Activated B cell treated with CpG ODN at 0.5 μM for 24 hours (primary cell): Measurements from ENCODE around the gene EML5. TPM values are rescaled to one million over a fixed set of nuclear protein-coding genes. Genes with fewer than 3 reads are reported as not detected.
A peak's percentile ranks its signal among the peaks of the same experiment; 100 is the strongest.

Experiments used
- ATAC-seq: fragments of 200-7000 bp; cut with Tn5 transposase; one replicate; pipeline ENCODE4 v1.10.0; 2021; ENCODE audit warnings: low read depth, mild to moderate bottlenecking, moderate library complexity
- CTCF ChIA-PET: fragments of 350-600 bp; sonication (Branson Sonifier 250); formaldehyde crosslinking; loops from one replicate; lab custom pipeline; 2021; ENCODE audit warnings: antibody characterized with exemption; lab: Charles Lee
- POLR2A ChIA-PET: fragments of 350-600 bp; sonication (Branson Sonifier 250); formaldehyde crosslinking; loops from one replicate; lab custom pipeline; 2021; ENCODE audit warnings: antibody characterized with exemption; lab: Charles Lee
- DNase-seq: peaks from one replicate; pipeline ENCODE4 v3.0.0; 2022
- H3K27ac Mint-ChIP-seq: one replicate; pipeline ENCODE4 v1.8.0; 2020; ENCODE audit warnings: mixed read lengths
- H3K27me3 Mint-ChIP-seq: one replicate; pipeline ENCODE4 v1.8.0; 2021; ENCODE audit warnings: mixed read lengths
- H3K36me3 Mint-ChIP-seq: one replicate; pipeline ENCODE4 v1.8.0; 2021; ENCODE audit warnings: low read depth, mixed read lengths
- H3K4me1 Mint-ChIP-seq: one replicate; pipeline ENCODE4 v1.8.0; 2021; ENCODE audit warnings: mixed read lengths
- H3K4me3 Mint-ChIP-seq: one replicate; pipeline ENCODE4 v1.8.0; 2020; ENCODE audit warnings: mild to moderate bottlenecking, mixed read lengths
- H3K9me3 Mint-ChIP-seq: one replicate; pipeline ENCODE4 v1.8.0; 2020; ENCODE audit warnings: mixed read lengths
- intact Hi-C: fragments of 100-400 bp; cut with micrococcal nuclease; formaldehyde crosslinking; loops from one replicate; pipeline ENCODE4 v1.15.1; 2024
- total RNA-seq: library from RNA; stranded (reverse); gene quantifications from 2 replicates; pipeline ENCODE4 v1.2.3, GENCODE V29; 2022
- TF ChIP-seq, protein P1 (sequence below): fragments of 200-600 bp; IDR thresholded peaks from one replicate; pipeline ENCODE4 v1.8.0; 2022; ENCODE audit warnings: antibody characterized with exemption, mild to moderate bottlenecking

Gene EML5
- total RNA-seq, 1 donor from 2014 or later, result 5.0 TPM

DNA sequence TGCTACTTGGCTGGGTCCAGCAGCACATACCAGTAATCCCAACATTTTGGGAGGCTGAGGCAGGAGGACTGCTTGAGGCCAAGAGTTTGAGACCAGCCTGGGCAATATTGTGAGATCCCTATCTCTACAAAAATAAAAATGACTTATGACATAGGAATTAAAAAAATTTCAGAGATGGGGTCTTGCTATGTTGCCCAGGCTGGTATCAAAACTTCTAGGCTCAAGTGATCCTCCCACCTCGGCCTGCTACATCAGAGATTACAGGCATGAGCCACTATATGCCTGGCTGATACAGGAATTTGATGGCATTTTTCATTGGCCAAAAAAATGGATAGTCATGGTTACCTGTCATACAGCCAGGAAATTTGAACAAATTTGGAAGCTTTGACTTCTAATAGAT, 175.3 kb downstream of the EML5 start:
- ChIA-PET CTCF (no interaction called here), POLR2A (no interaction called here)
- Mint-ChIP-seq H3K9me3 (no peaks in the 10 kb centered on the region), H3K4me1 (peaks cover 14% of the 10 kb centered on the region), H3K27ac (no peak overlapping the region), H3K4me3 (no peak overlapping the region), H3K27me3 (no peaks in the 10 kb centered on the region), H3K36me3 (peaks cover 40% of the 10 kb centered on the region)
- ATAC-seq, result no peak
- DNase-seq, result no peak
- intact Hi-C loops, result no loop called here
- TF ChIP-seq, protein P1, sequence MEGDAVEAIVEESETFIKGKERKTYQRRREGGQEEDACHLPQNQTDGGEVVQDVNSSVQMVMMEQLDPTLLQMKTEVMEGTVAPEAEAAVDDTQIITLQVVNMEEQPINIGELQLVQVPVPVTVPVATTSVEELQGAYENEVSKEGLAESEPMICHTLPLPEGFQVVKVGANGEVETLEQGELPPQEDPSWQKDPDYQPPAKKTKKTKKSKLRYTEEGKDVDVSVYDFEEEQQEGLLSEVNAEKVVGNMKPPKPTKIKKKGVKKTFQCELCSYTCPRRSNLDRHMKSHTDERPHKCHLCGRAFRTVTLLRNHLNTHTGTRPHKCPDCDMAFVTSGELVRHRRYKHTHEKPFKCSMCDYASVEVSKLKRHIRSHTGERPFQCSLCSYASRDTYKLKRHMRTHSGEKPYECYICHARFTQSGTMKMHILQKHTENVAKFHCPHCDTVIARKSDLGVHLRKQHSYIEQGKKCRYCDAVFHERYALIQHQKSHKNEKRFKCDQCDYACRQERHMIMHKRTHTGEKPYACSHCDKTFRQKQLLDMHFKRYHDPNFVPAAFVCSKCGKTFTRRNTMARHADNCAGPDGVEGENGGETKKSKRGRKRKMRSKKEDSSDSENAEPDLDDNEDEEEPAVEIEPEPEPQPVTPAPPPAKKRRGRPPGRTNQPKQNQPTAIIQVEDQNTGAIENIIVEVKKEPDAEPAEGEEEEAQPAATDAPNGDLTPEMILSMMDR, result no peak

DNA sequence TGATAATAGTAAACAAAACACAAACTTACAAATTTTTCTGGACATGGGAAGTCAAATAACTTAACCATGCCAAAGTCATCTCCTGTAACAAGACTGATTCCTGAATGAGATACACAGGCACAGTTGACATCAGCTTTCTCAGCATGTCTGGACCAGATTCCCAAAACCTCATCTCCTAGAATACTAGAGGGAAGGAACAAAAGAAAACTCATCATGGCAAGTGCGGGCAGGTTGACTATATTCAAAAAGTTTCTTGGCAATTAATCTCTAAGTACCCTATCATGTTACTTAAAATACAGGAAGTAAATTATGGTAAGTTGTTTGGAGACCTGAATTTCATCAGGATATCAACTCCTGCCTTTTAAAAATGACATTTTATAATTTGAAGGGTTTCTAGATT, 176.1 kb downstream of the EML5 start:
- TF ChIP-seq, protein P1, result no peak
- Mint-ChIP-seq H3K4me1 (peaks cover 16% of the 10 kb centered on the region), H3K27me3 (no peaks in the 10 kb centered on the region), H3K9me3 (no peaks in the 10 kb centered on the region), H3K27ac (no peak overlapping the region), H3K36me3 (peaks cover 40% of the 10 kb centered on the region), H3K4me3 (no peak overlapping the region)
- POLR2A ChIA-PET, result no interaction called here
- intact Hi-C loops, result no loop called here
- CTCF ChIA-PET, result no interaction called here
- no peak for DNase-seq
- ATAC-seq, result no peak

DNA sequence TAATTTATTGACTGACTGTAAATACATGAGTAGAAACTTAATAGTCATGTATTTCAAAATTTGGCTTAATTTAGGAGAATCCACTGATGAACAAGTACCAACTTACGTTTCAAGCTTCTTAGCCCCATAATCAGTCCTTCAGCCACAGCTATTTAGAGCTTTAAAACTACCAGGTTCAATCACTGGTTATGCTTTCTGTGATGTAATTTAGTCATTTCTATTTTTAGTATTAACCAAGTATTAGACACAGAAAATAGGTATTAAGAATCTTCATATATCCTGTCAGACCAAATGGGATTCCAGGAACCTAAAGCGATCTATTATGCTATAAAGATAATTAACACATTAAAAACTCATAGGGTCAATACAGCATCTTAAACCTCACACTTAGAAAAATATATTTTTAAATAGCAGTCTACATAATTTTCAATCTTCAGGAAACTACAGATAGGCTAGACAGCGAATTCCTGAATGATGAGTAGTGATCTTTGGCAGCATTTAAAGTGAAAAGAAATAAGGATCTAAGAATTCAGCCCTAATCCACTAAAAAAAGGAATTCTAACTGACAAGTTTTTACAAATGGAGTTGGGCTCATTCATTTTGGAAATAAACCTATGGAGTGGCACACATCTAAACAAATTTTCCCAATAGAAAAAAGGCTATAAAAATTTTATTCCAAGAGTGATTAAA, 178.4 kb downstream of the EML5 start:
- Mint-ChIP-seq H3K4me3 (no peak overlapping the region), H3K4me1 (peaks cover 17% of the 10 kb centered on the region), H3K9me3 (no peaks in the 10 kb centered on the region), H3K36me3 (peaks cover 56% of the 10 kb centered on the region), H3K27me3 (no peaks in the 10 kb centered on the region), H3K27ac (no peak overlapping the region)
- POLR2A ChIA-PET, result no interaction called here
- ATAC-seq (no peak), DNase-seq (no peak)
- intact Hi-C loops, result no loop called here
- TF ChIP-seq, protein P1, result no peak
- CTCF ChIA-PET, result no interaction called here

DNA sequence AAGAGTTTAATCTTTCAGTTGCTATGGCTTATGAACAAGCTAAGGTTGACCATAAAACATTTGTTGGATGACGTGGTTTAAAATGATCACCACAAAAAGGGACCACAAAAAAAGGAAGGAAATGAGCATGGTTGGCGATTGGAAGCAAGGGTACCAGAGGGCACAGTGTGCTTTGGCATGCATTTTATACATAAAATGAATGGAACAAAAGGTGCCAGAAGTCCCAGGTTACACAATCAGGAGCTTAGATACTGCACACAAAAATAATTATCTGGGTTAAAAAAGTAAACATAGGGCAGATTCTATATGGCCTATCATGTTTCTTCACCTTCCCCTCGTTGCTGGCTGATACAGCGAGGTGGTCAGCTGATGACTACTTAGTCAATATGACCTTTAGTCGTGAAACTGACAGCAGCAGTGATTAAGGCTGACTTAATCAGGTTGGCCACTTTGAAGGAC, 179.2 kb downstream of the EML5 start:
- ChIA-PET CTCF (no interaction called here), POLR2A (no interaction called here)
- peak; percentile 31 for ATAC-seq
- Mint-ChIP-seq H3K27ac (no peak overlapping the region), H3K36me3 (peaks cover 61% of the 10 kb centered on the region), H3K9me3 (no peaks in the 10 kb centered on the region), H3K4me1 (peaks cover 17% of the 10 kb centered on the region), H3K27me3 (no peaks in the 10 kb centered on the region), H3K4me3 (no peak overlapping the region)
- intact Hi-C loops, result no loop called here
- DNase-seq, result no peak
- TF ChIP-seq, protein P1, result no peak

DNA sequence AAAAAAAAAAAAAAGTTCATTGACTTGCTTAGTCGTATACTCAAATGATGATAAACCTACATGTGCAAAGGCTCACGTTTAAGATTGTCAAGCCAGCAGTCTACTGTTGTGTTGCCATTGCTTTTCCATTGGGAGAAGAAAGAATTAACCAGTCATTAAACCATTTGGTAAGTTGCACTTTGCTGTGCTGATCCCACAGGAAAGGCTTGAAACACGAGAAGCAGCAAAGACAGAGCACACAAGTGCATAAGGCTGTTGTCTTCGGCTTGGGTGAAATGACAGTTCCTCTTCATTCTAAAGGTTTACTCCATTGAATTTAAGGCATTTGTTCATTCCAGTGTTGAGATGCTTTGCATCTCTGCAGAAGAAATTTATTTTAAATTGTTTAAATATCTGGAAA, 179.8 kb downstream of the EML5 start:
- ChIA-PET CTCF (no interaction called here), POLR2A (no interaction called here)
- H3K27ac Mint-ChIP-seq, result no peak overlapping the region
- H3K4me1 Mint-ChIP-seq, result peaks cover 17% of the 10 kb centered on the region
- no peaks in the 10 kb centered on the region for H3K9me3 Mint-ChIP-seq
- H3K36me3 Mint-ChIP-seq, result peaks cover 61% of the 10 kb centered on the region
- no peak for DNase-seq
- H3K27me3 Mint-ChIP-seq, result no peaks in the 10 kb centered on the region
- no peak for ATAC-seq
- H3K4me3 Mint-ChIP-seq, result no peak overlapping the region
- intact Hi-C loops, result no loop called here
- TF ChIP-seq, protein P1, result no peak
